22Rv1 (cell line): ENCODE measurements around the gene TNC.
"Not testable (repeated sequence)": the region's sequence is repeated elsewhere in the genome, so short reads cannot be mapped to it uniquely, and the experiment has no call there.

Experiments
- H3K27ac ChIP-seq: fragments of 450-650 bp; 2 replicates; pipeline ENCODE4 v1.5.1; 2017
- ZFX ChIP-seq: fragments of 450-650 bp; IDR thresholded peaks from 2 replicates; pipeline ENCODE4 v1.6.1; 2017; ENCODE audit warnings: antibody characterized with exemption, borderline replicate concordance
- TF ChIP-seq, protein P1 (sequence below): fragments of 450-650 bp; IDR thresholded peaks from 2 replicates; pipeline ENCODE4 v1.5.1; 2017; ENCODE audit warnings: mild to moderate bottlenecking

TNC gene

GRCh38 chr9:115135821-115136778, 18.1 kb upstream of the TNC start:
- no peak for TF ChIP-seq ZFX
- TF ChIP-seq, protein P1, sequence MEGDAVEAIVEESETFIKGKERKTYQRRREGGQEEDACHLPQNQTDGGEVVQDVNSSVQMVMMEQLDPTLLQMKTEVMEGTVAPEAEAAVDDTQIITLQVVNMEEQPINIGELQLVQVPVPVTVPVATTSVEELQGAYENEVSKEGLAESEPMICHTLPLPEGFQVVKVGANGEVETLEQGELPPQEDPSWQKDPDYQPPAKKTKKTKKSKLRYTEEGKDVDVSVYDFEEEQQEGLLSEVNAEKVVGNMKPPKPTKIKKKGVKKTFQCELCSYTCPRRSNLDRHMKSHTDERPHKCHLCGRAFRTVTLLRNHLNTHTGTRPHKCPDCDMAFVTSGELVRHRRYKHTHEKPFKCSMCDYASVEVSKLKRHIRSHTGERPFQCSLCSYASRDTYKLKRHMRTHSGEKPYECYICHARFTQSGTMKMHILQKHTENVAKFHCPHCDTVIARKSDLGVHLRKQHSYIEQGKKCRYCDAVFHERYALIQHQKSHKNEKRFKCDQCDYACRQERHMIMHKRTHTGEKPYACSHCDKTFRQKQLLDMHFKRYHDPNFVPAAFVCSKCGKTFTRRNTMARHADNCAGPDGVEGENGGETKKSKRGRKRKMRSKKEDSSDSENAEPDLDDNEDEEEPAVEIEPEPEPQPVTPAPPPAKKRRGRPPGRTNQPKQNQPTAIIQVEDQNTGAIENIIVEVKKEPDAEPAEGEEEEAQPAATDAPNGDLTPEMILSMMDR: no peak
- H3K27ac ChIP-seq: no peak overlapping the region

DNA sequence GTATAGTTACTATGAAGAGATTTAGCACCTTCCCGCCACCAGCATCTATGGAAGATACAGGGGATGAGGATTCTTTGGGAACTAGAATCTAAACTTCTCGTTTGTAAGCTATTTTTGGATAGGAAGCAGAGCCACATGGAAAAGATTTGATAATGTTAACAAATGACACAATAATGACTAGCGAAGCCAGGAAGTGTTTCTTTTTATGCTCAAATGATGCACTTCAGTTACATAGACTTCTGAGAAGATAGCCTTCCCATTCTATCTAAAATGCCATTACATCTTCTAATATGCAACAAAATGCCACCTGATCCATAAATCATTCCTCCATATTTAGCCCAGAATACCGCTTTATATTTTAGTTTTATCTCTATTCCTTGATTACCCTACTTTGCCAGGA, 17.0 kb upstream of the TNC start:
- TF ChIP-seq ZFX: no peak
- TF ChIP-seq, protein P1: no peak
- no peak overlapping the region for H3K27ac ChIP-seq

DNA sequence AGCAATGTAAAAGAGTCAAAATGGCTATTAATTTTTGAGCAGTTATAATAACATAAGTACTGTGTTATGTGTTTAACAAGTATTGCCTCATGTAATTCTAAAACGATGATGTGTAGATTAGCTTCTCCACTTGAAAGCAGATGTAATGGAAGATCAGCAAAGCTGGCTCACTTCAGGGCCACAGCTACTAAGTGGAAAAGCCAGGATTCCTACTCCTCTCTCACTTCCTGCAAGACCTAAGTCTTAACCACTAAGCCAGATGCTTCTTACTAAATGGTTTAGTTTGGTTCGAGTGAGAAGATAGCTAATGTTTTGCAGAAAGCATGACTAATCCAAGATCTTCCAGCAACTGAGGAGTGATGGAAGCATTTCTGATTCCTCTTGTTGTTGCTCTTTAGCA, 15.7 kb upstream of the TNC start:
- H3K27ac ChIP-seq: no peak overlapping the region
- TF ChIP-seq, protein P1: no peak
- TF ChIP-seq ZFX: no peak

DNA sequence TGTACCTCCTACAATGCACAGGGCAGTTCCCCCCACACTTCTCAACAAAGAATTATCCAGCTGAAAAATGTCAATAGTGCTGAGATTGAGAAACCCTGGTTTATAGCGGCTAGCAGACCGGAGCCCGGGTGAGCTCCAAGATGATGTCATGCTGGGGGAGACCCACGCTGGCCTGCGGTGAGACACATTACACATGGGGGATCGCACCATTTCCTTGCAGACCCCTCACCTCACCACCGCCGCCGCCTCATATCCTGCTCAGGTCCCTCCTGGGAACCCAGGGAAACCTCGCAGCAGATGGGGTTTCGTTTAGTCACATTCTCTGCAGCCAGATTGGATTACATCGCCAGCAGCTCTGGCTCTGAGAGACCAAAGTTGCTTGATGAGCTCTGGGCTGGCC, 14.7 kb upstream of the TNC start:
- H3K27ac ChIP-seq: no peak overlapping the region
- TF ChIP-seq ZFX: no peak
- TF ChIP-seq, protein P1: no peak

- no peak overlapping the region for H3K27ac ChIP-seq
- TF ChIP-seq, protein P1: no peak
- TF ChIP-seq ZFX: no peak
These were observed 12.2 kb upstream of the TNC start for GRCh38 chr9:115130176-115130575.

DNA sequence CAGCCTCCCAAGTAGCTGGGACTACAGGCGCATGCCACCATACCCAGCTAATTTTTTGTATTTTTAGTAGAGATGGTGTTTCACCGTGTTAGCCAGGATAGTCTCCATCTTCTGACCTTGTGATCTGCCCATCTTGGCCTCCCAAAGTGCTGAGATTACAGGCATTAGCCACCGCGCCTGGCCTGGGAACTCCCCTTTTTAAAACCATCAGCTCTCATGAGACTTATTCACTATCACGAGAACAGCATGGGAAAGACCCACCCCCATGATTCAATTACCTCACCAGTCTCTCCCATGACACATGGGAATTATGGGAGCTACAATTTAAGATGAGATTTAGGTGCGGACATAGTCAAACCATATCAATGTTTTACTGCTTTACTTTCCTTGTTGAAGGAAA, 10.8 kb upstream of the TNC start:
- not testable (repeated sequence) for H3K27ac ChIP-seq

GRCh38 chr9:115127191-115127817, 9.3 kb upstream of the TNC start:
- no peak overlapping the region for H3K27ac ChIP-seq
- TF ChIP-seq ZFX: no peak
- TF ChIP-seq, protein P1: no peak
